HepG2 (cell line): ENCODE measurements around the gene MTMR1. TPM values are rescaled to one million over a fixed set of nuclear protein-coding genes. Genes with fewer than 3 reads are reported as not detected.

ENCODE experiments used
- ATAC-seq: fragments of 200-7000 bp; cut with Tn5 transposase; 3 replicates; pipeline ENCODE4 v1.9.1; 2020; ENCODE audit warnings: mild to moderate bottlenecking, moderate library complexity
- BruUV-seq: library from RNA; stranded (reverse); fragments of 400-500 nt; replicated peaks from 2 replicates; lab custom pipeline; 2021; lab: Mats Ljungman, UMichigan
- CTCF ChIA-PET: fragments of 300-600 bp; formaldehyde crosslinking; extraction: SDS; loops from one replicate; lab custom pipeline; 2021; ENCODE audit warnings: low total read pairs, inconsistent platforms, low intra/inter-chr PET ratio; lab: Yijun Ruan, JAX
- POLR2A ChIA-PET: fragments of 350-600 bp; sonication (Branson Sonifier 250); formaldehyde crosslinking; loops from one replicate; lab custom pipeline; 2020; ENCODE audit warnings: antibody characterized with exemption, inconsistent platforms; lab: Yijun Ruan, JAX
- DNase-seq: peaks from one replicate; pipeline ENCODE4 v3.0.0-alpha.2; 2015; ENCODE audit warnings: low spot score
- FAIRE-seq: peaks from 3 replicates; lab custom pipeline; 2011; peaks lifted over from hg19 to GRCh38; lab: Jason Lieb, UNC
- H2AFZ ChIP-seq: one replicate; pipeline ENCODE4 v1.6.1; 2011; ENCODE audit warnings: low read length, inconsistent platforms
- H3K27ac ChIP-seq: fragments of 300-600 bp; 3 replicates; pipeline ENCODE4 v1.8.0; 2011; ENCODE audit warnings: mixed run types, mild to moderate bottlenecking, mixed read lengths, low read length, inconsistent platforms; ENCODE audit not compliant: insufficient read depth; ENCODE audit errors: extremely low read length
- H3K27me3 ChIP-seq, 2 experiments: fragments of 200-600 bp in 1 of 2; 2 replicates in 1 of 2; 3 replicates in 1 of 2; pipeline versions ENCODE4 v1.6.0 to v1.8.0; 2011; ENCODE audit warnings: low read length in 2 of 2, mild to moderate bottlenecking in 2 of 2, moderate library complexity in 2 of 2, inconsistent platforms in 1 of 2; ENCODE audit not compliant: insufficient read depth in 2 of 2, control insufficient read depth in 1 of 2
- H3K36me3 ChIP-seq, 2 experiments: fragments of 200-600 bp in 1 of 2; replicated peaks in 1 of 2; 2 replicates in 1 of 2; 3 replicates in 1 of 2; pipeline versions ENCODE4 v1.5.1 to v1.8.0; 2011; ENCODE audit warnings: low read length in 2 of 2, inconsistent platforms in 1 of 2; ENCODE audit not compliant: insufficient read depth in 2 of 2, control insufficient read depth in 1 of 2
- H3K4me1 ChIP-seq: 2 replicates; pipeline ENCODE4 v1.5.1; 2012; ENCODE audit warnings: low read length, inconsistent platforms; ENCODE audit not compliant: insufficient read depth
- H3K4me2 ChIP-seq: 2 replicates; pipeline ENCODE4 v1.6.0; 2011; ENCODE audit warnings: low read depth, low read length, inconsistent platforms
- H3K4me3 ChIP-seq, 3 experiments: fragments of 200-600 bp in 1 of 3; sonication (generic), shearing (Covaris generic) in 1 of 3; replicated peaks in 1 of 3; 2 replicates each; pipeline ENCODE4 v1.5.1; 2011 to 2016; ENCODE audit warnings: low read length in 3 of 3, inconsistent platforms in 2 of 3, low read depth in 2 of 3, mild to moderate bottlenecking in 2 of 3, control low read depth in 1 of 3, mixed read lengths in 1 of 3; ENCODE audit not compliant: insufficient read depth in 1 of 3
- H3K79me2 ChIP-seq: one replicate; pipeline ENCODE4 v1.6.1; 2011; ENCODE audit warnings: low read length, inconsistent platforms; ENCODE audit not compliant: insufficient read depth
- H3K9ac ChIP-seq: 2 replicates; pipeline ENCODE4 v1.6.0; 2011; ENCODE audit warnings: mild to moderate bottlenecking, low read depth, low read length, inconsistent platforms; ENCODE audit not compliant: insufficient read depth
- H3K9me3 ChIP-seq: 2 replicates; pipeline ENCODE4 v1.5.1; 2012; ENCODE audit warnings: mild to moderate bottlenecking, low read length
- H4K20me1 ChIP-seq: 2 replicates; pipeline ENCODE4 v1.6.0; 2011; ENCODE audit warnings: inconsistent platforms, mild to moderate bottlenecking, low read length, moderate library complexity; ENCODE audit not compliant: insufficient read depth
- CHCHD3 ChIP-seq: sonication (generic); formaldehyde crosslinking; IDR thresholded peaks from 2 replicates; pipeline ENCODE4 v1.8.0; 2022; ENCODE audit warnings: mild to moderate bottlenecking, missing genetic modification reagents, moderate library complexity
- FOXA1 ChIP-seq, 2 experiments: fragments of 450-650 bp in 1 of 2; sonication (generic) in 1 of 2; formaldehyde crosslinking in 1 of 2; IDR thresholded peaks; 2 replicates each; pipeline versions ENCODE4 v1.4.0 to v1.6.1; 2016 to 2020; ENCODE audit warnings: missing genetic modification reagents in 1 of 2
- HMG20A ChIP-seq: IDR thresholded peaks from 2 replicates; pipeline ENCODE4 v1.6.1; 2016; ENCODE audit warnings: borderline replicate concordance
- MATR3 ChIP-seq: sonication (generic); formaldehyde crosslinking; IDR thresholded peaks from 2 replicates; pipeline ENCODE4 v1.4.0; 2020; ENCODE audit warnings: missing genetic modification reagents
- MBNL3 ChIP-seq: fragments of 250-450 bp; sonication (Bioruptor Pico); conservative IDR thresholded peaks from 2 replicates; pipeline ENCODE4 v1.8.0; 2022; ENCODE audit warnings: mild to moderate bottlenecking, inconsistent platforms
- MLXIP ChIP-seq: sonication (generic); formaldehyde crosslinking; IDR thresholded peaks from 2 replicates; pipeline ENCODE4 v1.9.0; 2021; ENCODE audit warnings: missing genetic modification reagents, borderline replicate concordance
- MXD3 ChIP-seq: IDR thresholded peaks from 2 replicates; pipeline ENCODE4 v1.6.1; 2016; ENCODE audit warnings: mild to moderate bottlenecking, missing biosample characterization, missing genetic modification reagents
- NR2F6 ChIP-seq, 2 experiments: IDR thresholded peaks; 2 replicates each; pipeline ENCODE4 v1.6.1; 2016; ENCODE audit warnings: antibody characterized with exemption in 1 of 2, mild to moderate bottlenecking in 1 of 2
- PHB2 ChIP-seq: fragments of 450-650 bp; IDR thresholded peaks from 2 replicates; pipeline ENCODE4 v1.6.1; 2018; ENCODE audit not compliant: partially characterized antibody
- RFX5 ChIP-seq: IDR thresholded peaks from 2 replicates; pipeline ENCODE4 v1.6.1; 2011; ENCODE audit warnings: low read depth, low read length, improper control_type of control experiment
- RXRB ChIP-seq: IDR thresholded peaks from 2 replicates; pipeline ENCODE4 v1.6.1; 2016; ENCODE audit warnings: borderline replicate concordance, missing genetic modification reagents, missing compliant biosample characterization
- ZNF20 ChIP-seq: sonication (generic); formaldehyde crosslinking; IDR thresholded peaks from 2 replicates; pipeline ENCODE4 v1.4.0; 2020; ENCODE audit warnings: mild to moderate bottlenecking, moderate library complexity, missing genetic modification reagents
- ZNF335 ChIP-seq: sonication (generic); formaldehyde crosslinking; IDR thresholded peaks from 2 replicates; pipeline ENCODE4 v1.4.0; 2020; ENCODE audit warnings: missing genetic modification reagents
- ZNF34 ChIP-seq: sonication (generic); formaldehyde crosslinking; IDR thresholded peaks from 2 replicates; pipeline ENCODE4 v1.4.0; 2020; ENCODE audit warnings: mild to moderate bottlenecking, missing genetic modification reagents, borderline replicate concordance
- ZNF441 ChIP-seq: sonication (generic); formaldehyde crosslinking; IDR thresholded peaks from 2 replicates; pipeline ENCODE4 v1.7.0; 2021; ENCODE audit warnings: missing genetic modification reagents, borderline replicate concordance
- ZNF563 ChIP-seq: sonication (generic); formaldehyde crosslinking; IDR thresholded peaks from 2 replicates; pipeline ENCODE4 v1.8.0; 2022; ENCODE audit warnings: mild to moderate bottlenecking, moderate library complexity, missing genetic modification reagents
- ZNF614 ChIP-seq: IDR thresholded peaks from 2 replicates; pipeline ENCODE4 v1.6.1; 2018; ENCODE audit warnings: missing biosample characterization, missing genetic modification reagents, inconsistent platforms, borderline replicate concordance
- ZNF737 ChIP-seq: sonication (generic); formaldehyde crosslinking; IDR thresholded peaks from 2 replicates; pipeline ENCODE4 v1.5.0; 2020; ENCODE audit warnings: missing genetic modification reagents, mild to moderate bottlenecking, borderline replicate concordance
- ZNF792 ChIP-seq: IDR thresholded peaks from 2 replicates; pipeline ENCODE4 v1.6.1; 2016
- WGBS: methylation state at CpG from one replicate; pipeline ENCODE4 v1.1.6; 2017; ENCODE audit warnings: low lambda C conversion rate; 5-methylcytosine and 5-hydroxymethylcytosine counted together
- in situ Hi-C: cut with HindIII; loops from 2 replicates; pipeline ENCODE4 v1.10.0; 2017; ENCODE audit warnings: low pct_unique_long_range_greater_than_20kb; ENCODE audit not compliant: extremely low pct_ligation_motif_present
- intact Hi-C: fragments of 100-400 bp; cut with micrococcal nuclease; formaldehyde crosslinking; loops from one replicate; pipeline ENCODE4 v1.10.0; 2022; ENCODE audit not compliant: unreplicated experiment
- polyA plus RNA-seq, 8 experiments: library from polyadenylated mRNA; depleted of rRNA in 3 of 8; stranded (reverse) in 7 of 8; unstranded in 1 of 8; fragments of >200 nt; fragmentation: Illumina TruSeq in 4 of 8; extraction: Trizol in 4 of 8; gene quantifications; 2 replicates each; pipeline versions ENCODE4 v1.2.1 to v1.2.3, GENCODE V29; 2011 to 2016; ENCODE audit warnings: low read depth in 4 of 8, missing spikeins in 1 of 8, mixed read lengths in 1 of 8; ENCODE audit not compliant: insufficient read depth in 1 of 8
- total RNA-seq, 5 experiments: library from RNA; depleted of rRNA; stranded (reverse); fragments of >200 nt; fragmentation: Illumina TruSeq; extraction: Trizol; gene quantifications; 2 replicates each; pipeline ENCODE4 v1.2.3, GENCODE V29; 2016; ENCODE audit warnings: low read depth in 1 of 5
- TF ChIP-seq, protein P1 (sequence below): sonication (generic); formaldehyde crosslinking; IDR thresholded peaks from 2 replicates; pipeline ENCODE4 v1.8.1; 2023; ENCODE audit warnings: missing genetic modification reagents, mild to moderate bottlenecking, borderline replicate concordance

The MTMR1 gene
- total and polyA plus RNA-seq, 2 of the 13 experiments (the other 11 are each of a cell fraction or from before 2014, with no cell fraction given), result 8.9 to 11.1 TPM

DNA sequence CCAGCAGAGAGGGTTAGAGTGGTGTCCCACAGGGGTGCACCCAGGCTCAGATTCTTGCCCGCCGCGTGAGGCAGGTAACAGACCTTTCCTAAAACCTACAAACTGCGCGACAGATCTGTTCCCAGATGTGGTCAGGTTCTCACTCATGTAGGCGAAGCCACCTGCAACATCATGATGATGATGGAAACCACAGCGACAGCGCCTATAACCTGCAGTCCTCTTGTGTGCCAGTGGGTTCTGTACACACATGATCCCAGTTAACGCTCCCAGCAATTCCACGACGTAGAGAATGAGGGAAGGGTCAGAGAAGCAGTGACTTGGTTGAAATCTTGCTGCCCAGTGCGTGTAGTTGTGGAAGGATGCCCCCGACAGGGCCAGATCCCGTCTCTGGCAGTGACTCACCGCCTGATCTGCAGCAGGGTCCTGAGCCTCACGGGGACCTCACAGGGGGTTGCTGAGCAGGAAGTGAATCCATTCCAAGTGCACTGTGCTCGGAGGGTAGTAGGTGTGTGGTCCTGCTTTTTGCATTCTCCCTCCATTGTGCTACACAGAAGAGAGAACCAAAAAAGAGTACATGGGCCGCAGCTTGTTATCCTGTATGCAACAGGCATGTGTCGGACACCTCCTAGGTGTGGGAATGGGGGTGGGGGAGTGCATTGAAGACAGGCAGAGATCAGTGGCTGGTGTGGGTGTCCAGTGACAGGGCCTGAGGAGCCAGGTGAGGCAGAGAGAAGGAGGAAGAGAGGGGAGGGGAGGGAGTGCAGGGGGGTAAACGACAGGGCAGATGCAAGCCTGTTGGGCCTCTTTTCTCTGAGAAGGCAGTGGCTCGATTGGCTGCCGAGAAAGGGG, 66.6 kb downstream of the MTMR1 start (continued):
- TF ChIP-seq, protein P1, sequence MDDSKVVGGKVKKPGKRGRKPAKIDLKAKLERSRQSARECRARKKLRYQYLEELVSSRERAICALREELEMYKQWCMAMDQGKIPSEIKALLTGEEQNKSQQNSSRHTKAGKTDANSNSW (CRISPR knock-in tag), result no peak
- TF ChIP-seq ZNF335 (CRISPR knock-in tag), result no peak
- TF ChIP-seq ZNF34 (CRISPR knock-in tag), result no peak
- no peak for TF ChIP-seq MXD3 (CRISPR knock-in tag)
- TF ChIP-seq ZNF563 (CRISPR knock-in tag), result no peak
- no peak for TF ChIP-seq ZNF441 (CRISPR knock-in tag)

DNA sequence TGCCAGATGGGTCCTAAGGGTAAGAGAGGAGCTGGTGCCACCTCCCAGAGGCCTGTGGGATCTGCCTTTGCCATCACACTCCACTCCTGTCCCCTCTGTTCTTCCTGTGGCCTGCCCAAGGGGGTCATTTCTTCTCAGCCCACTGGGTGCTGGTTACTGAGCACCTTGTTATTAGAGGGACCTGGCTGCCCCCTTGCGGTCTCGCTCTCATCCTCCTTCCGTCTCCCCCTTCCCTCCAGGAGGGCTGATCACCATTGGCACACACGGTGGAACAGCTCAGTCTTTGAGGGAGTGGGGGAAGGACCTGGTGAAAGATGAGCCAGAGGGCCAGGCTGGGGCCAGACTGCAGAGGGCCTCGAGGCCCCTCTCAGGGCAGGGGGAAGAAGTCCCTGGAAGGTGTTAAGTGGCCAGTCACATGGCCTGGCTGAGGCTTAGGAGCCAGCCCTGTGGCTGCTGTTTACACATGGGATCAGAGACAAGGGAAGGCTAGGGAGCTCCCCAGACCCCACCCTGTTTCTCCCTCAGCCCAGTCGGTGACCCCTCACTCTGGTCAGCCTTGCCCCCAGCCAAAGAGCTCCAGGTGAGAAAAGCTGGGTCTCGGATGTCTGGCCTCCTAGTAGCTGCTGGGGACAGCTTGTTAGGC, 68.1 kb downstream of the MTMR1 start:
- ATAC-seq, result no peak
- H3K4me3 ChIP-seq, result no peak overlapping the region
- H3K27ac ChIP-seq, result no peak overlapping the region
- no peak overlapping the region for H3K9ac ChIP-seq
- CTCF ChIA-PET, result no interaction called here
- no peak overlapping the region for H2AFZ ChIP-seq
- intact Hi-C loops, result no loop called here
- no peaks in the 10 kb centered on the region for H4K20me1 ChIP-seq
- POLR2A ChIA-PET, result no interaction called here
- TF ChIP-seq ZNF737 (CRISPR knock-in tag) (no peak), PHB2 (no peak), RFX5 (no peak), FOXA1 (IDR thresholded peaks at IDR 0.05) (no peak), FOXA1 (CRISPR knock-in tag; IDR thresholded peaks at IDR 0.05) (no peak), ZNF792 (no peak), MLXIP (CRISPR knock-in tag) (no peak), ZNF614 (CRISPR knock-in tag) (no peak), HMG20A (CRISPR knock-in tag) (no peak), MATR3 (no peak), ZNF20 (CRISPR knock-in tag) (no peak), RXRB (CRISPR knock-in tag) (no peak), MBNL3 (CRISPR knock-in tag) (no peak), NR2F6 (IDR thresholded peaks at IDR 0.05) (no peak), NR2F6 (CRISPR knock-in tag; IDR thresholded peaks at IDR 0.05) (no peak), CHCHD3 (CRISPR knock-in tag) (no peak)
- H3K4me2 ChIP-seq, result no peak overlapping the region
- H3K79me2 ChIP-seq, result no peaks in the 10 kb centered on the region
- in situ Hi-C loops, result no loop called here
- WGBS, result 100% methylated on average over 1 of the region's 7 CpGs
- H3K9me3 ChIP-seq, result no peaks in the 10 kb centered on the region
- BruUV-seq, result no TSS peak
- FAIRE-seq, result no peak
- DNase-seq, result no peak
- H3K27me3 ChIP-seq, result no peaks in the 10 kb centered on the region
- no peaks in the 10 kb centered on the region for H3K4me1 ChIP-seq
- no peaks in the 10 kb centered on the region; a peak in 1 of 5 replicates for H3K36me3 ChIP-seq
